ENCODE results near the gene IRF4. TPM values are rescaled to one million over a fixed set of nuclear protein-coding genes. Genes with fewer than 3 reads are reported as not detected.

IRF4 gene
- total and polyA plus RNA-seq, 2 donors (not counting 3 experiments of a cell fraction or from before 2014, with no cell fraction given), result not detected

DNA sequence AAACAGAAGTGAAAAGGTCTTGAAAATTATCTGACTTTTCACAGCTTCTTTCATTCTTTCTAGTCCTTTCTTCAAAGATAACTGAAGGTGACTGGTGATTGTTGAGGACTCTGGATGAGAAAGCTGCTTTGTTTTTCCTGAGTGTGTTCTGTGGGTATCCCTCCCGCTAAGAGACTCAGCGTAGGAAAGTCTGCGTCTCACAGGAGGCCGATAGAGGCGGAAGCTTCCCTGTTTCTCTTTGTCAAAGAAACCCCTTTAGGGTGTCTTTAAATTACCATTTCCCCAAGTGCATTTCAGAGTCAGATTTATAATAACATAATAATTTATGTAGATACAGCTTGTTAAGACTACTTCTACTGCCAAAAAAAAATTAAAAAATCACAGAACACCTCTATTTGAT is 31.2 kb upstream of the IRF4 start:
- BruUV-seq (replicated peaks), result no TSS peak
- Histone ChIP-seq H3K27ac (ENCODE audit: insufficient read depth, low read depth, low read length) (no peak overlapping the region), H3K27me3 (ENCODE audit: control insufficient read depth in 2 of 2, insufficient read depth in 2 of 2, low read length in 2 of 2) (no peaks in the 10 kb centered on the region), H3K36me3 (ENCODE audit: control insufficient read depth in 2 of 2, extremely low read depth in 1 of 2, insufficient read depth in 2 of 2, low read length in 2 of 2) (no peaks in the 10 kb centered on the region), H2AFZ (ENCODE audit: low read depth, low read length) (no peak overlapping the region), H3K79me2 (ENCODE audit: control insufficient read depth, insufficient read depth, low read length) (no peaks in the 10 kb centered on the region), H3K9ac (replicated peaks; ENCODE audit: extremely low read depth, insufficient read depth, low read length) (no peak overlapping the region), H3K4me1 (ENCODE audit: control insufficient read depth, extremely low read depth, insufficient read depth, low read length) (no peaks in the 10 kb centered on the region), H3K4me3 (replicated peaks in 1 of 3; ENCODE audit: insufficient read depth in 1 of 3, low read depth in 1 of 3, low read length in 3 of 3) (no peak overlapping the region), H3K9me3 (replicated peaks; ENCODE audit: control insufficient read depth, insufficient read depth, low read length) (peaks cover 6% of the 10 kb centered on the region), H3K4me2 (ENCODE audit: insufficient read depth, low read length) (no peak overlapping the region), H3K9me1 (replicated peaks; ENCODE audit: control insufficient read depth, extremely low read depth, insufficient read depth, low read length) (no peaks in the 10 kb centered on the region), H4K20me1 (replicated peaks; ENCODE audit: control insufficient read depth, extremely low read depth, insufficient read depth, low read length) (no peaks in the 10 kb centered on the region)
- ChIA-PET CTCF (interaction anchor here (1.5 kb wide), 1 partner anchor 172 kb away, joined by 4 read pairs; no protein-coding TSS in a partner anchor), POLR2A (no interaction called here)
- intact Hi-C loops (cut with micrococcal nuclease), result no loop called here
- DNase-seq (ENCODE audit: low read depth, low spot score) (no peak), FAIRE-seq (no peak)
- dilution Hi-C loops (cut with MboI; ENCODE audit: extremely low pct_ligation_motif_present, low sequenced_read_pairs), result no loop called here
- TF ChIP-seq FOS (IDR thresholded peaks at IDR 0.05; ENCODE audit: borderline replicate concordance, insufficient read depth, low read length) (no peak), EZH2 (IDR thresholded peaks at IDR 0.05; ENCODE audit: borderline replicate concordance, low read depth, low read length, severe bottlenecking) (no peak), GATA2 (IDR thresholded peaks at IDR 0.05; ENCODE audit: insufficient read depth, insufficient read length, low read depth, low read length) (no peak), POLR2A (IDR thresholded peaks at IDR 0.05; ENCODE audit: low read depth, low read length) (no peak), POLR2AphosphoS5 (IDR thresholded peaks at IDR 0.05; ENCODE audit: insufficient read depth, low read depth, low read length) (no peak), MYC (IDR thresholded peaks at IDR 0.05; ENCODE audit: low read depth, low read length) (no peak), JUN (IDR thresholded peaks at IDR 0.05; ENCODE audit: borderline replicate concordance, insufficient read depth, insufficient read length, low read depth) (no peak), CTCF (IDR thresholded peaks at IDR 0.05; ENCODE audit: extremely low read depth in 1 of 2, insufficient read depth in 1 of 2, low read depth in 1 of 2, low read length in 2 of 2) (no peak)
- TF ChIP-seq, protein P1, sequence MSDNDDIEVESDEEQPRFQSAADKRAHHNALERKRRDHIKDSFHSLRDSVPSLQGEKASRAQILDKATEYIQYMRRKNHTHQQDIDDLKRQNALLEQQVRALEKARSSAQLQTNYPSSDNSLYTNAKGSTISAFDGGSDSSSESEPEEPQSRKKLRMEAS (IDR thresholded peaks at IDR 0.05; ENCODE audit: insufficient read depth, insufficient read length), result no peak
